H1 (cell line): ENCODE results near the gene DKK2. TPM values are rescaled to one million over a fixed set of nuclear protein-coding genes. Genes with fewer than 3 reads are reported as not detected.
A peak's percentile ranks its signal among the peaks of the same experiment; 100 is the strongest.

Source experiments
- CBX5 ChIP-seq: fragments of 300-800, 300-1000 bp; sonication (generic); IDR thresholded peaks from 2 replicates; pipeline ENCODE4 v1.7.1; 2016; ENCODE audit warnings: antibody characterized with exemption, low read length, low read depth
- CEBPB ChIP-seq: IDR thresholded peaks from 2 replicates; pipeline ENCODE4 v1.6.1; 2012; ENCODE audit warnings: low read depth, low read length
- CHD2 ChIP-seq: IDR thresholded peaks from 2 replicates; pipeline ENCODE4 v1.6.1; 2012; ENCODE audit warnings: low read length, improper control_type of control experiment
- EZH2 ChIP-seq: fragments of 200-600 bp; sonication (generic); IDR thresholded peaks from 2 replicates; pipeline ENCODE4 v1.7.1; 2012; ENCODE audit warnings: low read depth, mild to moderate bottlenecking, moderate library complexity, low read length, inconsistent platforms; ENCODE audit not compliant: severe bottlenecking
- HDAC6 ChIP-seq: IDR thresholded peaks from one replicate; pipeline ENCODE4 v1.7.1; 2012; ENCODE audit warnings: low read depth, mild to moderate bottlenecking, inconsistent platforms, low read length, moderate library complexity
- KDM5A ChIP-seq: fragments of 200-600 bp; IDR thresholded peaks from 2 replicates; pipeline ENCODE4 v1.7.1; 2012; ENCODE audit warnings: mild to moderate bottlenecking, low read length, inconsistent platforms, mixed read lengths
- MAX ChIP-seq: IDR thresholded peaks from 2 replicates; pipeline ENCODE4 v1.6.1; 2012; ENCODE audit warnings: inconsistent platforms
- NANOG ChIP-seq: IDR thresholded peaks from 2 replicates; pipeline ENCODE4 v1.6.1; 2011; ENCODE audit warnings: low read length, low read depth, mild to moderate bottlenecking, inconsistent platforms; ENCODE audit not compliant: insufficient read depth, poor library complexity, severe bottlenecking
- RXRA ChIP-seq: IDR thresholded peaks from 2 replicates; pipeline ENCODE4 v1.6.1; 2011; ENCODE audit warnings: low read depth, mild to moderate bottlenecking, low read length, moderate library complexity; ENCODE audit not compliant: insufficient read depth
- TAF7 ChIP-seq: optimal IDR thresholded peaks from 2 replicates; pipeline ENCODE3; 2011; ENCODE audit warnings: low read depth, mild to moderate bottlenecking, inconsistent platforms, low read length, moderate library complexity, borderline replicate concordance
- TEAD4 ChIP-seq: IDR thresholded peaks from 2 replicates; pipeline ENCODE4 v1.6.1; 2012; ENCODE audit warnings: low read depth, low read length, inconsistent platforms, mixed read lengths
- USF2 ChIP-seq: IDR thresholded peaks from 2 replicates; pipeline ENCODE4 v1.6.1; 2011; ENCODE audit warnings: low read length, improper control_type of control experiment
- ZNF274 ChIP-seq: IDR thresholded peaks from 2 replicates; pipeline ENCODE4 v1.7.0; 2012; ENCODE audit warnings: low read length, borderline replicate concordance; ENCODE audit errors: extremely low read depth
- polyA plus RNA-seq, 7 experiments: library from polyadenylated mRNA; depleted of rRNA in 3 of 7; stranded (reverse) in 5 of 7; unstranded in 2 of 7; fragments of >200 nt in 5 of 7; fragments of 200-250 nt in 2 of 7; gene quantifications; 1 replicate in 5 of 7; 2 replicates in 1 of 7; 4 replicates in 1 of 7; pipeline versions ENCODE4 v1.2.1 to v1.2.3, GENCODE V29; 2011 to 2013; ENCODE audit warnings: missing spikeins in 2 of 7, mixed read lengths in 2 of 7
- total RNA-seq: library from RNA; stranded (reverse); fragmentation: NEBNext Ultra II Directional; extraction: Animal tissue kit (Norgen Biotek cat#: 25700); gene quantifications from 2 replicates; pipeline ENCODE4 v1.2.1, GENCODE V29; 2021

The DKK2 gene
- total and polyA plus RNA-seq, 2 of the 8 experiments (the other 6 are each of a cell fraction or from before 2014, with no cell fraction given) = 0.09 to 0.13 TPM

GRCh38 chr4:107035819-107036583 is at the start of gene DKK2 (continued):
- TF ChIP-seq NANOG (no peak), USF2 (no peak), CHD2 (no peak), TEAD4 (no peak), TAF7 (no peak), MAX (peak; percentile 45; the same call in 1 of the 2 replicates), RXRA (no peak), ZNF274 (no peak), HDAC6 (no peak), KDM5A (no peak), CEBPB (no peak), EZH2 (peak; percentile 43), CBX5 (no peak)
- TF ChIP-seq, all 59 proteins: peak for 6
